ES-I3 (cell line): ENCODE data around the gene HEPH.
"Not testable (repeated sequence)": the region's sequence is repeated elsewhere in the genome, so short reads cannot be mapped to it uniquely, and the experiment has no call there.

Source experiments
- H3K36me3 ChIP-seq: 2 replicates; pipeline ENCODE4 v1.6.1; 2013; ENCODE audit warnings: mild to moderate bottlenecking, low read length, control low read depth, moderate library complexity; ENCODE audit not compliant: insufficient read depth
- H3K4me1 ChIP-seq: 2 replicates; pipeline ENCODE4 v1.6.1; 2013; ENCODE audit warnings: mild to moderate bottlenecking, control low read depth, low read length; ENCODE audit not compliant: insufficient read depth
- H3K9ac ChIP-seq: 2 replicates; pipeline ENCODE4 v1.6.1; 2013; ENCODE audit warnings: low read depth, mild to moderate bottlenecking, low read length, moderate library complexity
- H3K9me3 ChIP-seq: 2 replicates; pipeline ENCODE4 v1.6.1; 2013; ENCODE audit warnings: mild to moderate bottlenecking, low read length, moderate library complexity; ENCODE audit not compliant: control insufficient read depth, insufficient read depth

The HEPH gene, protein sequence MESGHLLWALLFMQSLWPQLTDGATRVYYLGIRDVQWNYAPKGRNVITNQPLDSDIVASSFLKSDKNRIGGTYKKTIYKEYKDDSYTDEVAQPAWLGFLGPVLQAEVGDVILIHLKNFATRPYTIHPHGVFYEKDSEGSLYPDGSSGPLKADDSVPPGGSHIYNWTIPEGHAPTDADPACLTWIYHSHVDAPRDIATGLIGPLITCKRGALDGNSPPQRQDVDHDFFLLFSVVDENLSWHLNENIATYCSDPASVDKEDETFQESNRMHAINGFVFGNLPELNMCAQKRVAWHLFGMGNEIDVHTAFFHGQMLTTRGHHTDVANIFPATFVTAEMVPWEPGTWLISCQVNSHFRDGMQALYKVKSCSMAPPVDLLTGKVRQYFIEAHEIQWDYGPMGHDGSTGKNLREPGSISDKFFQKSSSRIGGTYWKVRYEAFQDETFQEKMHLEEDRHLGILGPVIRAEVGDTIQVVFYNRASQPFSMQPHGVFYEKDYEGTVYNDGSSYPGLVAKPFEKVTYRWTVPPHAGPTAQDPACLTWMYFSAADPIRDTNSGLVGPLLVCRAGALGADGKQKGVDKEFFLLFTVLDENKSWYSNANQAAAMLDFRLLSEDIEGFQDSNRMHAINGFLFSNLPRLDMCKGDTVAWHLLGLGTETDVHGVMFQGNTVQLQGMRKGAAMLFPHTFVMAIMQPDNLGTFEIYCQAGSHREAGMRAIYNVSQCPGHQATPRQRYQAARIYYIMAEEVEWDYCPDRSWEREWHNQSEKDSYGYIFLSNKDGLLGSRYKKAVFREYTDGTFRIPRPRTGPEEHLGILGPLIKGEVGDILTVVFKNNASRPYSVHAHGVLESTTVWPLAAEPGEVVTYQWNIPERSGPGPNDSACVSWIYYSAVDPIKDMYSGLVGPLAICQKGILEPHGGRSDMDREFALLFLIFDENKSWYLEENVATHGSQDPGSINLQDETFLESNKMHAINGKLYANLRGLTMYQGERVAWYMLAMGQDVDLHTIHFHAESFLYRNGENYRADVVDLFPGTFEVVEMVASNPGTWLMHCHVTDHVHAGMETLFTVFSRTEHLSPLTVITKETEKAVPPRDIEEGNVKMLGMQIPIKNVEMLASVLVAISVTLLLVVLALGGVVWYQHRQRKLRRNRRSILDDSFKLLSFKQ

DNA sequence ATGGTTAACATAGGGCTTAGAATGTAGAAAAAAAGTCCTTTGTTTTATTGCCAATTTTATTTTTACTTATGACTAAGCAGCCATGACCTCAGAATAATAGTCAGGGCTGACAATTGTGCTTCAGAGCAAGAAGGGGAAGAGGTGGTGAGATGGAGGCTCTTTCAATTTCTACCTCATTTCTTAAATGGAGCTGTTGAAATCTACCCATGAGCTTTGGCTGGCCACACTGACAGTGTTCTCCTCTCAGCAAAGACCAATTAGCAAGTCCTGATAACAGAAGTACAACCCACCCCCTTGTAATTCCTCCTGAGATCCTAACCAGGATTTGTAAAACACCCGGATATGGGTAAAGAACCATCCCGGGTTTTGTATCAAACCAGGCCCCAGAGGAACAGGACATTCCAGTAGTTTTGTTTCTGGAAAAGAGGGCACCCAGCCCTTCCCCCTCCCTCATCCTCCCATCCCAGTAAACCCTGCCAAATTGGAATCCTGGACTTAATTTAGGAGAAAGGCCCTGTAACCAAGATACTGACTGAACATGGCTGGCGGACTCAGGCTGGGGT is at the start of gene HEPH:
Gene HEPH, plus strand, starts transcription at position 399 of the 563 bp plus-strand sequence. CDS start 6,324 bp downstream, outside the sequence.
- Histone ChIP-seq H3K9me3 (no peaks in the 10 kb centered on the region), H3K9ac (peak within 1 kb of the TSS; percentile 89), H3K4me1 (peaks cover 5% of the 10 kb centered on the region; the same call in 1 of the 2 replicates), H3K36me3 (no peaks in the 10 kb centered on the region; the same call in 1 of the 2 replicates)

DNA sequence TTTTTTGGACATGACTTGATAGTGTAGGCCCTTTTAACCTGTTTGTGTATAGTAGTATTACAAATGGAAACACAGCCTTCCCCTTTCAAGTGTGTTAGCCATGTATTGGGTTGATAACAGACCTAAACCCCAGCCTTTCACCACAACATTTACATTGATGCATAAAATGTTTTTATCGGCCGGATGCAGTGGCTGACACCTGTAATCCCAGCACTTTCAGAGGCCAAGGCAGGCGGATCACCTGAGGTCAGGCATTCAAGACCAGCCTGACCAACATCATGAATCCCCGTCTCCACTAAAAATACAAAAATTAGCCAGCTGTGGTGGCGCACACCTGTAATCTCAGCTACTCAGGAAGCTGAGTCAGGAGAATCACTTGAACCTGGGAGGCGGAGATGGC is 45.3 kb upstream of the HEPH start:
- H3K9ac ChIP-seq, H3K4me1 ChIP-seq, H3K36me3 ChIP-seq, H3K9me3 ChIP-seq: not testable (repeated sequence)

DNA sequence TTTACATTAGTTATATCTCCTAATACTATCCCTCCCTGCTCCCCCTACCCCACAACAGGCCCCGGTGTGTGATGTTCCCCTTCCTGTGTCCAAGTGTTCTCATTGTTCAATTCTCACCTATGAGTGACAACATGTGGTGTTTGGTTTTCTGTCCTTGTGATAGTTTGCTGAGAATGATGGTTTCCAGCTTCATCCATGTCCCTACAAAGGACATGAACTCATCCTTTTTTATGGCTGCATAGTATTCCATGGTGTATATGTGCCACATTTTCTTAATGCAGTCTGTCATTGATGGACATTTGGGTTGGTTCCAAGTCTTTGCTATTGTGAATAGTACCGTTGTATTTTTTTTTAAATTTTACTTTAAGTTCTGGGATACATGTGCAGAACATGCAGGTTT is 42.7 kb upstream of the HEPH start:
- H3K9me3 ChIP-seq, H3K36me3 ChIP-seq, H3K4me1 ChIP-seq, H3K9ac ChIP-seq: not testable (repeated sequence)

DNA sequence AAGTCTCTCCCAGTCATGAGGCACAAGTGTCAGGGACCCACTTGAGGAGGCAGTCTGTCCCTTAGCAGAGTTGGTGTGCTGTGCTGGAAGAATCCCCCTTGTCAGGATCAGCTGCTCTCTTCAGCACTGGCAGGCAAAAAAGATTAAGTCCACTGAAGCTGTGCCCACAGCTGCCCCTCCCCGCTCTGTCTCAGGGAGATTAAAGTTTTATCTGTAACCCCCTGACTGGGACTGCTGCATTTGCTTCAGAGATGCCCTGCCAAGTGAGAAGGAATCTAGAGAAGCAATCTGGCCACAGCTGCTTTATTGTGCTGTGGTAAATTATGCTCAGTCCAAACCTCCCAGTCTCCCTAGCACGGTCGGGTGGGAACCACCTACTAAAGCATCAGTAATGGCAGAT is 37.4 kb upstream of the HEPH start:
- Histone ChIP-seq H3K9ac (no peak overlapping the region), H3K36me3 (no peaks in the 10 kb centered on the region), H3K9me3 (no peaks in the 10 kb centered on the region), H3K4me1 (no peaks in the 10 kb centered on the region)

DNA sequence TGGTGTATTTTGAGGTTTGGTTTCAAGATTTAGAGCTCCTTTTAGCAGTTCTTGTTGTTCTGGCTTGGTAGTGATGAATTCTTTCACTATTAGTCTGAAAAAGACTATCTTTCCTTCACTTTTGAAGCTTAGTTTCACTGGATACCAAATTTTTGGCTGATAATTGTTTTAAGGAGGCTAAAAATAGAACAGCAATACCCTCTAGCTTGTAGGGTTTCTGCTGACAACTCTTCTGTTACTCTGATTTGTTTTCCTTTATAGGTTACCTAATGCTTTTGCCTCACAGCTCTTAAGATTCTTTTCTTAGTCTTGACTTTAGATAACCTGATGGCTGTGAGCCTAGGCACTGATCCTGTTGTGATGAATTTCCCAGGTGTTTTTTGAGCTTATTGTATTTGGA is 33.6 kb upstream of the HEPH start:
- H3K9ac ChIP-seq = no peak overlapping the region
- H3K9me3 ChIP-seq = no peaks in the 10 kb centered on the region
- H3K36me3 ChIP-seq = no peaks in the 10 kb centered on the region
- no peaks in the 10 kb centered on the region for H3K4me1 ChIP-seq

DNA sequence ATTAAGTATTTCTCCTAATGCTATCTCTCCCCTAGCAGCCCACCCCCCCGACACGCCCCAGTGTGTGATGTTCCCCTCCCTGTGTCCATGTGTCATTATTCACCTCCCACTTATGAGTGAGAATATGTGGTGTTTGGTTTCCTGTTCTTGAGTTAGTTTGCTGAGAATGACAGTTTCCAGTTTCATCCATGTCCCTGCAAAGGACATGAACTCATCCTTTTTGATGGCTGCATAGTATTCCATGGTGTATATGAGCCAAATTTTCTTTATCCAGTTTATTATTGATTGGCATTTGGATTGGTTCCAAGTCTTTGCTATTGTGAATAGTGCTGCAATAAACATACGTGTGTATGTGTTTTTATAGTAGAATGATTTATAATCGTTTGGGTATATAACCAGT is 28.8 kb upstream of the HEPH start:
- not testable (repeated sequence) for H3K9ac ChIP-seq, H3K4me1 ChIP-seq, H3K36me3 ChIP-seq, H3K9me3 ChIP-seq

DNA sequence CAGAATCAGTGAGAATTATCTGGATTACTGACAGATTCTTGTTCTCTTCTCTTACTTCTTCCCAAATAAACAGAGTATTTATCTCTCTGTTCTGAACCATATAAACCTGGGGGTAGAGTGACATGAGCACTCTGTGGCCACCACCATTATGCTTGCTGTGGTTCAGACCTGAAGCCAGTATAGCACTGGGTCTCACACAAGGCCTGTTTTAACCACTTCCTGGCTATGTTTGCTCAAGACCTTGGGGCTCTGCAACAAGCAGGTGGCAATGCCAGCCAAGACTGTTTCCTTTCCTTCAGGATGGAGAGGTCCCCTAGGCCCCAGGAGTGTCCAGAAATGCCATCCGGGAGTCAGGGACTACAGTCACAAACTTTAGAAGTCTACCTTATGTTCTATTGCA is 21.7 kb upstream of the HEPH start:
- Histone ChIP-seq H3K4me1 (no peaks in the 10 kb centered on the region), H3K9ac (no peak overlapping the region), H3K9me3 (no peaks in the 10 kb centered on the region), H3K36me3 (no peaks in the 10 kb centered on the region)

DNA sequence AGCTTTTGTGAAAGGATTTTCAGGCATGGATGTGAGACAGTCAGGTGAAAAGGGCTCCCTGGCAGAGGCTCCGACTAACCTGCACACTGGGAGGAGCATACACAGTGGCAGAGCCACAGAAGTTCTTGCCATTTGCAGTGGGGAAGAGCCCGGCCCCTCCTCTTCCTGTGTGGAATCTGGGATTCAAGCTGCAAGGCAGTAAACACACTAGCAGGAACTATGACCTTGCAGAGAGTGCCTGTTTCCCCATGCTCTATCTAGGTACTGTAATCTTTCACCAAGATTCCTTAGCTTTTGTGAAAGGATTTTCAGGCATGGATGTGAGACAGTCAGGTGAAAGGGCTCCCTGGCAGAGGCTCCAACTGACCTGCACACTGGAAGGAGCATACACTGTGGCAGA is 19.8 kb upstream of the HEPH start:
- Histone ChIP-seq H3K9me3 (no peaks in the 10 kb centered on the region), H3K9ac (no peak overlapping the region)

DNA sequence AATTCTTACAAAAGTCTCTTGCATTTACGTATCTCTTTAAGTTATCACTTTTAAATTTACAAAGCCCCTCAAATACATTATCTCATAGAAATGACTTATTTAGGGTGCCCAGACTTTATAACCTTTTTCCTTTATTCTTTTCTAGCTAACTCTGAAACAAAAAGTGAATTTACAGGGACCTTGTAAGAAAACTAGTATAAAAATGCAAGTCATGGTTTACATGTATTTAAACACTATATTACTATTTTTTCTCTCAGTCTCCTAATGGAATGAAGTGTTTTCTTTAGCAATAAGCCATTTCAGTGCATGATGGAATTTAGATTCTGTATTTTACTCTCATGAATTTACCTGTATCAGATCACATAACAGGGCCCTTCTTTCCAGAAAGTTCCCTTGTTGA is 14.5 kb upstream of the HEPH start:
- H3K36me3 ChIP-seq = no peaks in the 10 kb centered on the region
- H3K9me3 ChIP-seq = no peaks in the 10 kb centered on the region
- no peak overlapping the region for H3K9ac ChIP-seq
- no peaks in the 10 kb centered on the region for H3K4me1 ChIP-seq

More for the DNA sequence above, 19.8 kb upstream of the HEPH start:
- Histone ChIP-seq H3K4me1 (no peaks in the 10 kb centered on the region), H3K36me3 (no peaks in the 10 kb centered on the region)

DNA sequence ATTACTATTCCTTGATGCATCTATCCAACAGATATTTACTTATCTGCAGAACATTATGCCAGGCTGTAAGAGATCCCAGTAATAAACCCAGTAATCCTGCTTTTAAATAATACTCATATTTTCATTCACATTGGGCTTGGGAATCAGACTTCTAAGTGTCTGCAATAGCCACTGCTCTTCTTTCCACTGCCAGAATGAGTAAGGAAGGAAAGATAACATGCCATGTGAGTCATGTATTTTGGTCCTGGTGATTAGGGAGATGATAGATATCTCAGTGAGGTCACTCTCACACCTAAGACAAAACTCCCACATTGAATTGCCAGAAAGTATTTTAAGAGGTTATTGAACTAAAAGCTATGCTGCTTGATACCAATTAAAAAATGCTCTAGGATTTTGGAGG is 13.9 kb upstream of the HEPH start:
- Histone ChIP-seq H3K36me3 (no peaks in the 10 kb centered on the region), H3K9ac (no peak overlapping the region), H3K9me3 (no peaks in the 10 kb centered on the region), H3K4me1 (no peaks in the 10 kb centered on the region)

DNA sequence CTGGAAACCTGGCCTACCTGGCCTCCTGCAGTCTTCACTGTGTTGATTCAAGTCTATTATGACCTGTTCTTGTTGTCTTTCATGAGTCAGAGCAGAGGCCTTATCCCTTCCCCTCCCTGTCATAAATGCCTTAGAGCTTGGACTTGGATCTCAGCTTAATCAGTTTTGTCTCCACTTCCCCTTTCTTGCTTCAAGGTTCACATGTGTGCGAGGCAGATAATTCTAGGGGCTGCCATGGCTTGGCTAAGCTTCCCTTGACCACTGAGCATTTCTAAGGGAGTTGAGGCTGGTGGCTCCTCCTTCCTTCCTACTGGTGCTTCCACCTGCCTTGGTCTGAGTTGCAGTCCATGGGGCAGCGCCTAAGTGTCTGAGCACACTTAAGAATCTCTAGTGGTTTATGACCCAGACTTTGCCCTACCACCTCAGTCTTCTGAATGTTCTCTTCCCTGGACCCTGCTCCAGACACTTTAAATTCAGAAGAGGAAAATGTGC is 1.7 kb upstream of the HEPH start:
- Histone ChIP-seq H3K36me3 (no peaks in the 10 kb centered on the region), H3K9me3 (no peaks in the 10 kb centered on the region), H3K9ac (no peak overlapping the region), H3K4me1 (peaks cover 5% of the 10 kb centered on the region; the same call in 1 of the 2 replicates)

DNA sequence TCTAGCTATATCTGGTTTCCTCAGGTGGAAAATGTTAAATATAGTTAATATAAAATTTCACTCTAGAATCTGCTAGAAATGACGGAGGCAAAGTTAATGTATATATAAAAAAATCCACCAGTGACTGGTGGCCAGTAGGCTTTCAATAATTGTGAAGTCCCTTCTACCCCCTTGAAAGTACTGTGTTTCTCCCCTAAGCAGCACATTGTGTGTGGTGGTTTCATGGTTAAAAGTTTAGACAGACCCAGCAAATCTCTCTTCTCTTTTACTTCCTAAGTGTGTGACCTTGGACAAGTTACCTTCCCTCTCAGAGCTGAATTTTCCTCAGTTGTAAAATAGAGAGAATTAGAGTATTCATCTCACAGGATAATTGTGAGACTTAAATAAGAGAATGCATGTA is 600 bp upstream of the HEPH start:
- Histone ChIP-seq H3K4me1 (peaks cover 5% of the 10 kb centered on the region; the same call in 1 of the 2 replicates), H3K9me3 (no peaks in the 10 kb centered on the region), H3K36me3 (no peaks in the 10 kb centered on the region; the same call in 1 of the 2 replicates), H3K9ac (no peak overlapping the region)

DNA sequence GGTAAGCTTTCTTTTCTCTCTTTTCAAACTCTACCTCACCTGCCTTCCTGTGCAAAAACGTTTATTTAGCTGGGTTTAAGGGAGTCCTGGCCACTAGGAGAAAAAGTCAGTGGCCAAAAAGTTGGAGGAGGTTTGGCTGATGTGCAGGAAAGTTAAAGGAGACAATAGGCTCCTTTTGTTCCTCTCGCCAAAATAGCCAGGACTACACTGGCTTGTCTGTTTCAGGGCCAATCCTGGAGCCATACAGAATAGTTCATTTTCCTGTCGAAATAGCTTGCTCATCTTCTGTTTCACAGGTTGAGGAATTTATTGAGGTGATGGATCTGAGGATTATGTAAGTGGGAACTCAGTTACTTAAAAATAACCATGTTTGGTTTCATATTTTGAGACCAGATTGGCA is 423 bp downstream of the HEPH start:
- peak overlapping the region; percentile 89 for H3K9ac ChIP-seq

DNA sequence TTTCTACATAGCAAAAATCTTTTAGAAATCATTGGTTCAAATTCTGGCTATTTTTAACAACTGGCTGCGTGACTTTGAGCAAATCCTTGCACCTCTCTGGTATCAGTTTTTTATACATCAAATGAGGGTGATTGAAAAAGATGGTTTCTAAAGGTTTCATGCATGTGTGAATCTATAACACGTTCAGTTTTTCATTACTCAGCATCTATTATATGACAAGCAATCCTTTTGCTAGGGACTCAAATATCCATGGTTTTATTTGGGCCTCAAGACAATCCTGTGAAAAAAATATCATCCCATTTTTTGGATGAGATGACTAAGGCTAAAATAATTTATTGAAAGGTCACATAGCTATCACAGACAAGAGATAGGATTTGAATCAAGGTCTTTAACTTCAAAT is 884 bp downstream of the HEPH start:
- H3K4me1 ChIP-seq = peaks cover 5% of the 10 kb centered on the region; the same call in 1 of the 2 replicates
- H3K36me3 ChIP-seq = no peaks in the 10 kb centered on the region; the same call in 1 of the 2 replicates
- H3K9ac ChIP-seq = peak overlapping the region; percentile 89
- H3K9me3 ChIP-seq = no peaks in the 10 kb centered on the region

More for the DNA sequence above, 423 bp downstream of the HEPH start:
- peaks cover 5% of the 10 kb centered on the region; the same call in 1 of the 2 replicates for H3K4me1 ChIP-seq
- H3K36me3 ChIP-seq = no peaks in the 10 kb centered on the region; the same call in 1 of the 2 replicates
- H3K9me3 ChIP-seq = no peaks in the 10 kb centered on the region
